ENCODE results near the gene ALKBH5.

ALKBH5 gene

DNA sequence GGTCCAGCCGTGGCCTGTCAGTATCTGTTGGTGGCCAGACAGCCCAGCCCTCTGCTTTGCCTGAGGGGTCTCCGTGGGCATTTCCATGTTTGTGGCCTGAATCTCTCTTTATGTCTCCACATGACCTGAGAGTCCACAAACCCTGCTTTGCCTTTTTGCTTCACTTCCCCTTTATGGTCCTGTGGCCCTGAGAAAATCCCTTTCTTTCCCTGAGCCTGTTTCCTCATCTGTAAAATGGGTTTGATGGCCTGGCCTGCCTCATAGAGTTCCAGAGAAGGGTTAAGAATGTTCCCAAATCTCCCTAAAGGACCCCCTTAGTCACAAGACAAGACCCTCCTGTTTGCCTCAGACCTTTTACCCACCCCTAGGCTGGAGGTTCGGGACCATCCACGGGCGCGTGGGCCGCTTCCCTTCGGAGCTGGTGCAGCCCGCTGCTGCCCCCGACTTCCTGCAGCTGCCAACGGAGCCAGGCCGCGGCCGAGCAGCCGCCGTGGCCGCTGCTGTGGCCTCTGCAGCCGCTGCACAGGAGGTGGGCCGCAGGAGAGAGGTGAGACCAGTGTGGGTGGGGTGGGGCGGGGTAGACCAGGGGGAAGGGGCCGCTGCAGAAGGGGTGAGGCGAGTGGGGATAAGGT, 26.2 kb upstream of the ALKBH5 start:
- H3K4me3 ChIP-seq (ENCODE audit: low read length), result no peak overlapping the region
- TF ChIP-seq, protein P1, sequence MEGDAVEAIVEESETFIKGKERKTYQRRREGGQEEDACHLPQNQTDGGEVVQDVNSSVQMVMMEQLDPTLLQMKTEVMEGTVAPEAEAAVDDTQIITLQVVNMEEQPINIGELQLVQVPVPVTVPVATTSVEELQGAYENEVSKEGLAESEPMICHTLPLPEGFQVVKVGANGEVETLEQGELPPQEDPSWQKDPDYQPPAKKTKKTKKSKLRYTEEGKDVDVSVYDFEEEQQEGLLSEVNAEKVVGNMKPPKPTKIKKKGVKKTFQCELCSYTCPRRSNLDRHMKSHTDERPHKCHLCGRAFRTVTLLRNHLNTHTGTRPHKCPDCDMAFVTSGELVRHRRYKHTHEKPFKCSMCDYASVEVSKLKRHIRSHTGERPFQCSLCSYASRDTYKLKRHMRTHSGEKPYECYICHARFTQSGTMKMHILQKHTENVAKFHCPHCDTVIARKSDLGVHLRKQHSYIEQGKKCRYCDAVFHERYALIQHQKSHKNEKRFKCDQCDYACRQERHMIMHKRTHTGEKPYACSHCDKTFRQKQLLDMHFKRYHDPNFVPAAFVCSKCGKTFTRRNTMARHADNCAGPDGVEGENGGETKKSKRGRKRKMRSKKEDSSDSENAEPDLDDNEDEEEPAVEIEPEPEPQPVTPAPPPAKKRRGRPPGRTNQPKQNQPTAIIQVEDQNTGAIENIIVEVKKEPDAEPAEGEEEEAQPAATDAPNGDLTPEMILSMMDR (conservative IDR thresholded peaks at IDR 0.05; ENCODE audit: low read length), result no peak
- no peak for DNase-seq (ENCODE audit: low read depth)

DNA sequence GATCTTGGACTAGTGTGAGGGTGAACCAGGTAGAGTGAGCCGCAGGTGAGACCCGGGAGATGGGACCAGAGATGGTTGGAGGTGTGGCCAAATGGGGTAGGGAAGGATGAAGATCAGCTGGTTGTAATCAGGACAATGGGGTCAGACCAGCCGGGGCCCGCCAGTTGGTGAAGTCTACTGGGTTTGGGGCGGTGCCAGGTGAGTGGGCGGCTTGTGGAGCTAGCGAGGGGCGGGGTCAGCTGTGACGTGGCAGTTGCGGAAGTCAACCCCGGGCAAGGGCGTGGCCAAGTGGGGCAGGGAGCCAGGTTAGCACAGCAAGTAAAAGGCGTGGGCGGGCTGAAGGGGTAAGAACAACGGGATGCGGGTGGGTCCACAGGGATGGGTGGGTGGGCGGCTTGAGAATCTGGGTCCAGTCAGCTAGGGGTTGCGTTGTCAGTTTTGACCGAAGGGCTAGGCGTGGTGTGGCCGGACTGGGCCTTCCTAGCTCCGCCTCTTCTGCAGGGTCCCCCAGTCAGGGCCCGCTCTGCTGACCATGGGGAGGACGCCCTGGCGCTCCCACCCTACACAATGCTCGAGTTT, 25.5 kb upstream of the ALKBH5 start:
- H3K4me3 ChIP-seq (ENCODE audit: low read length), result peak overlapping the region; percentile 52
- peak; percentile 85 for DNase-seq (ENCODE audit: low read depth)
- TF ChIP-seq, protein P1 (conservative IDR thresholded peaks at IDR 0.05; ENCODE audit: low read length), result no peak

DNA sequence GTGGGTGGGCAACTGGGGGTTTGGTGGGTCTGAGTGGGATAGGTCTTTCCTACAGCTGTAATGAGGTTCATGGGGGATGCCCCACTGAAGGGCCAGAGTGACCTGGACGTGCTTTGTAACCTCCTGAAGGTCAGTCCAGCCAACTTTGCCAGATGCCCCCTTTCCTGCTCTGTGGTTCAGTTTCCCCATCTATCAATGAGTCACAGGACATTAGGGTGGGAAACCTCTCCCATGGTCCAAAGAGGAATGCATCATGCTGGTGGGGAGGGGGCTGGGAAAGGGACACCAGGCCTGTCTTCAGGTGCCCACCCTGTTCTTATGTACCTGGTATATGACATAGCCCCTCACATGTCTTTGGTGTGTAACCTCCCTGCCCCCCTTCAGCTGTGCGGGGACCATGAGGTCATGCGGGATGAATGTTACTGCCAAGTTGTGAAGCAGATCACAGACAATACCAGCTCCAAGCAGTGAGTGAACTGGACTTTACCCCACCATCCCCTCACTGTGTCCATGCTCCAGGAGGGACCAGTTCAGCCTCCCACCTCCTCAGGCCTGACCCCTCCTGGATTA, 24.0 kb upstream of the ALKBH5 start:
- TF ChIP-seq, protein P1 (conservative IDR thresholded peaks at IDR 0.05; ENCODE audit: low read length), result no peak
- H3K4me3 ChIP-seq (ENCODE audit: low read length), result no peak overlapping the region
- no peak for DNase-seq (ENCODE audit: low read depth)

DNA sequence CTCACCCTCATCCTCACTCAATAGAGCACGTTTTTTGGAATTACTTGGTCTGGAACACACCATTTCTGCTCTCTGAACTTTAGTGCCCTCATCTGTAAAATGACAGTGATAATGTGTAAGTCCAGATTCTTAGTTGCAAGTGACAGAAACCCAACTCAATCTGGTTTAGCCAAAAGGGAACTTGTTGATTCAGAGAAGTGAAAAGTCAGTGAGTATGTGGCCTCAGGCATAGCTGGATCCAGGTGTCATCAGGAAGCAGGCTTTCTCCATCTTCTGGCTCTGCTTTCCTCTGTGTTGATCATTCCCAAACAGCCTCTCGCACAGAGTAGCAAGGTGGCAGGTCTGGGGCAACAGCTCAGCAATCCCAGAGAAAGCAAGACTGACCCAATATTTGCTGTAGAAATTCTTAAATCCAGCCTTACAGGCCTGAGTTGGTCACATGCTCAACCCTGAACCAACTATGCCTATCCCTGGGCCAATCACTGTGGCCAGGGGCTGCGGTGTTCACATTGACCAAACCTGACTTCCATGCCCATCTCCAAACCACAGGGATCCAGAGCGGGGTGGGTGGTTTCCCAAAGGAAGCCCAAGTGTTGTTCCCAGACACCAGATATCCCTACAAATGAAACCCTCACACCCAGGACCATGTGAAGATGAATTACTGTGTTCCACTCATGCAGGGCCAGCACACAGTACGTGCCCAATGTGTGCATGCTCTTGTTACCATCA, 23.3 kb upstream of the ALKBH5 start:
- H3K4me3 ChIP-seq (ENCODE audit: low read length), result no peak overlapping the region
- DNase-seq (ENCODE audit: low read depth), result no peak
- TF ChIP-seq, protein P1 (conservative IDR thresholded peaks at IDR 0.05; ENCODE audit: low read length), result no peak

DNA sequence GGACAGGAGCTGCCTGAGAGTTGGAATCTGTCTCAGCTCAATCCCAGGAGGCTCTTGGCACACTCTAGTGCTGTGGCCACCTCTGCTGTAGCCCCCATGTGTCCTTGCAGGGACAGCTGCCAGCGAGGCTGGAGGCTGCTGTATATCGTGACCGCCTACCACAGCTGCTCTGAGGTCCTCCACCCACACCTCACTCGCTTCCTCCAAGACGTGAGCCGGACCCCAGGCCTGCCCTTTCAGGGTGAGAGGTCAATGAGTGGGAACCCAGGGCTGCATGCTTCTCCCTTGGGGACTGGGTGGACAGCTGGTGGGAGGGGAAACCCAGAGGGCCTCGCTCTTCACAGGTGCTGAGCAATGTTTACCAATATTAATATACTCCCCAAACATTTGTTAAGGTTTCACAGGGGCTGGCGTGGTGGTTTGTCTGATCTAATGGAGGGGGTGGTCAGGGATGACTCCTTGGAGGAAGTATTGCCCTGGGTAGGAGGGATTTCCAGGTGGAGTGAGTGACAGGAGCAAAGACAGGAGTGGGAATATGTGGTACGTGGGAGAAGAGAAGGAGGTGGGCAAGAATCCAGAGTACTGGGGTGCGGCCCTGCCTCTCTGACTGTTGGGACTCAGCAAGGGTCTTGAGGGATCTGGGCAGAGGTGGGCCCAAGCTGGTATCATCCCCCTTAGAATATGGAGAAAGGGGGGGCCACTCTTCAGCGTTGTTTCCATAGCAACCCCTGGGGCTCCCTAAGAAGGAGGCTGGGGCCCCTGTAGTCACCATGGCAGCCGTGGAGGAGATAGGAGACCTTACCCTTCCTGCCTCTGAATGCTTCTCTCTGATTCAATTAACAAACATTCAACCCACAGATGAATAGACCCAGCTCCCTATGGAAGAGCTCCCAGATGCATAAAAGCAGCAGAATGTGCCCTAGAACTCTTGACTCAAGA, 22.2 kb upstream of the ALKBH5 start:
- DNase-seq (ENCODE audit: low read depth), result no peak
- H3K4me3 ChIP-seq (ENCODE audit: low read length), result no peak overlapping the region
- TF ChIP-seq, protein P1 (conservative IDR thresholded peaks at IDR 0.05; ENCODE audit: low read length), result no peak

DNA sequence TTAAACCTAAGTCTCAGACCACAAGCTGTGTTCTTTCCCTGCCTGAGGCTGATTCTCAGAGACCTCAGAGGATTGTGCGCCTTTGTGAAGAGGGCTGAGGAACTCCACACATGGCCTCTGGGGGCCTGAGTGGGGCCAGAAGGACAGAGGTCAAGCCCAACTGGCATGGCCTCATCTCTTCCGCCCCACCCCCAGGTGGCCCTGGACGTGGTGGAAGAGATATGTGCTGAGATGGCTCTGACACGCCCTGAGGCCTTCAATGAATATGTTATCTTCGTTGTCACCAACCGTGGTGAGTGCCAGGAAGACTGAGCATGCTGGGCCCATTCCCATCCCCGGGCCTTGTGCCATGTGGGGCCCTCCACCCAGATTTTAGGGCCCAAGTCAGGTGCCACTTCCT, 20.1 kb upstream of the ALKBH5 start:
- no peak for DNase-seq (ENCODE audit: low read depth)
- TF ChIP-seq, protein P1 (conservative IDR thresholded peaks at IDR 0.05; ENCODE audit: low read length), result no peak
- no peak overlapping the region for H3K4me3 ChIP-seq (ENCODE audit: low read length)
